ENCODE data around the gene ANKRD29. TPM values are rescaled to one million over a fixed set of nuclear protein-coding genes. Genes with fewer than 3 reads are reported as not detected.

Gene ANKRD29
- total RNA-seq, 4 donors from 2014 or later = 13.0 to 22.1 (median 16.8) TPM

- Histone ChIP-seq H3K9me3 (no peaks in the 10 kb centered on the region), H3K36me3 (peaks cover 6 to 89% (median 9%) of the 10 kb centered on the region in 3 donors), H3K4me1 (peaks cover 0 to 7% (median 0%) of the 10 kb centered on the region in 4 donors), H3K27ac (no peak overlapping the region), H3K27me3 (no peaks in the 10 kb centered on the region), H3K4me3 (no peak overlapping the region)
- TF ChIP-seq EP300 (IDR thresholded peaks at IDR 0.05) (no peak), CTCF (IDR thresholded peaks at IDR 0.05) (no peak), POLR2A (IDR thresholded peaks at IDR 0.05) (no peak)
- DNase-seq (ENCODE audit: low spot score in 2 of 2) = no peak
- WGBS, 2 donors = 67 to 72% methylated on average over 7 of the region's 7 CpGs
Measured at GRCh38 chr18:23568281-23569138, 94.2 kb downstream of the ANKRD29 start.

GRCh38 chr18:23567671-23568070 is 95.0 kb downstream of the ANKRD29 start:
- DNase-seq (ENCODE audit: low spot score in 2 of 2) = no peak
- H3K4me3 ChIP-seq = no peak overlapping the region

GRCh38 chr18:23565916-23566547 is 96.7 kb downstream of the ANKRD29 start:
- WGBS, 2 donors = 73 to 76% methylated on average over 3 of the region's 3 CpGs
- TF ChIP-seq CTCF (IDR thresholded peaks at IDR 0.05) (no peak), EP300 (IDR thresholded peaks at IDR 0.05) (no peak), POLR2A (IDR thresholded peaks at IDR 0.05) (no peak)

More at GRCh38 chr18:23567671-23568070, 95.0 kb downstream of the ANKRD29 start:
- Histone ChIP-seq H3K9me3 (no peaks in the 10 kb centered on the region), H3K27me3 (no peaks in the 10 kb centered on the region), H3K27ac (no peak overlapping the region), H3K4me1 (no peaks in the 10 kb centered on the region), H3K36me3 (peaks cover 3 to 94% (median 6%) of the 10 kb centered on the region in 3 donors)
- 92 to 95% methylated on average over 3 of the region's 3 CpGs for WGBS, 2 donors
- TF ChIP-seq CTCF (IDR thresholded peaks at IDR 0.05) = no peak
- no peak for TF ChIP-seq POLR2A (IDR thresholded peaks at IDR 0.05)

GRCh38 chr18:23563377-23564043 is 99.2 kb downstream of the ANKRD29 start:
- no peaks in the 10 kb centered on the region for H3K4me1 ChIP-seq
- TF ChIP-seq EP300 (IDR thresholded peaks at IDR 0.05) = no peak
- TF ChIP-seq POLR2A (IDR thresholded peaks at IDR 0.05) = no peak
- no peak for TF ChIP-seq CTCF (IDR thresholded peaks at IDR 0.05)
- no peak overlapping the region for H3K27ac ChIP-seq
- DNase-seq (ENCODE audit: low spot score in 2 of 2) = no peak
- H3K27me3 ChIP-seq = no peaks in the 10 kb centered on the region
- no peak overlapping the region for H3K4me3 ChIP-seq
- H3K9me3 ChIP-seq = no peaks in the 10 kb centered on the region
- peaks cover 0 to 98% (median 6%) of the 10 kb centered on the region in 3 donors for H3K36me3 ChIP-seq
- WGBS, 2 donors = 95 to 96% methylated on average over 2 of the region's 2 CpGs

More at GRCh38 chr18:23565916-23566547, 96.7 kb downstream of the ANKRD29 start:
- H3K36me3 ChIP-seq = peaks cover 0 to 94% (median 6%) of the 10 kb centered on the region in 3 donors
- H3K27me3 ChIP-seq = no peaks in the 10 kb centered on the region
- DNase-seq (ENCODE audit: low spot score in 2 of 2) = no peak
- H3K4me3 ChIP-seq = no peak overlapping the region
- no peaks in the 10 kb centered on the region for H3K9me3 ChIP-seq
- H3K4me1 ChIP-seq = no peaks in the 10 kb centered on the region
- H3K27ac ChIP-seq = no peak overlapping the region
